COLO668 (cell line): Measurements from ENCODE around the gene TM9SF3.

Experiments
- DNase-seq: peaks from one replicate; lab custom pipeline; 2025; ENCODE audit not compliant: unreplicated experiment; lab: John Stamatoyannopoulos, UW

Gene TM9SF3

GRCh38 chr10:96586419-96587263 lies at the start of gene TM9SF3:
TM9SF3 (minus strand) TSS chr10:96587012; CDS start chr10:96586835, 177 bp downstream.
- peak; percentile 90 for DNase-seq

- no peak for DNase-seq
Observed at GRCh38 chr10:96636551-96636950, 49.7 kb upstream of the TM9SF3 start.

GRCh38 chr10:96632974-96633710 lies 46.3 kb upstream of the TM9SF3 start:
- peak; percentile 9 for DNase-seq

GRCh38 chr10:96627292-96627691 lies 40.5 kb upstream of the TM9SF3 start:
- no peak for DNase-seq

- peak; percentile 27 for DNase-seq
Observed at GRCh38 chr10:96626795-96627194, 40.0 kb upstream of the TM9SF3 start.

- DNase-seq, result no peak
Observed at GRCh38 chr10:96625173-96625572, 38.4 kb upstream of the TM9SF3 start.

- DNase-seq, result no peak
Observed at GRCh38 chr10:96622013-96622787, 35.4 kb upstream of the TM9SF3 start.

GRCh38 chr10:96619796-96620773 lies 33.3 kb upstream of the TM9SF3 start:
- DNase-seq, result peak; percentile 4

- no peak for DNase-seq
Observed at GRCh38 chr10:96619120-96619519, 32.3 kb upstream of the TM9SF3 start.

GRCh38 chr10:96618653-96619052 lies 31.8 kb upstream of the TM9SF3 start:
- DNase-seq, result no peak

GRCh38 chr10:96616961-96617360 lies 30.1 kb upstream of the TM9SF3 start:
- DNase-seq, result no peak

- DNase-seq, result peak; percentile 72
Observed at GRCh38 chr10:96614515-96614914, 27.7 kb upstream of the TM9SF3 start.

- no peak for DNase-seq
Observed at GRCh38 chr10:96613576-96613975, 26.8 kb upstream of the TM9SF3 start.

- peak; percentile 58 for DNase-seq
Observed at GRCh38 chr10:96612055-96612830, 25.4 kb upstream of the TM9SF3 start.

- DNase-seq, result peak; percentile 4
Observed at GRCh38 chr10:96610817-96611216, 24.0 kb upstream of the TM9SF3 start.

- DNase-seq, result peak; percentile 10
Observed at GRCh38 chr10:96609510-96609909, 22.7 kb upstream of the TM9SF3 start.

GRCh38 chr10:96608805-96609204 lies 22.0 kb upstream of the TM9SF3 start:
- DNase-seq, result no peak

- DNase-seq, result no peak
Observed at GRCh38 chr10:96608262-96608661, 21.4 kb upstream of the TM9SF3 start.

- DNase-seq, result no peak
Observed at GRCh38 chr10:96606946-96607345, 20.1 kb upstream of the TM9SF3 start.
